Measurements from ENCODE around the gene PRKCD. TPM values are rescaled to one million over a fixed set of nuclear protein-coding genes. Genes with fewer than 3 reads are reported as not detected.

The PRKCD gene
- total RNA-seq, 4 donors from 2014 or later = 27.2 to 35.8 (median 31.4) TPM

DNA sequence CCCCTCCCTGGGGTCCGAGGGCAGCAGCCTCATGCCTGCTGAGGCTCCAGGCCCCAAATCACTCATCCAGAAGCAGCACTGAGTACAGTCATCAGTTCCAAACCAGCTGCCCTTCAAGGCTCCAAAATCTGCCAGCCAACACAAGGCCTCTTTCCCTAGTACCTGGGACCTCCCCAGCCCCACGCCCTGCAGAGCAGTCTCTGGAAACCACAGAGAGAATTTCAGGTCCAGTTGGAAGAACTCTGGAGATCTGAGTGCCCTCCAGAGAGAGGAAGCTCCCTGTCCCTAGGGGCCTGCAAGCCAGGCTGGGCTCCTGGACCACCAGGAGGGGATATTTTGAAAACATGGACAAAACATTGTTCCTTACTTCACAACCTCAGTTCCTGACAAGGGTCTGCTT, 68.6 kb downstream of the PRKCD start:
- TF ChIP-seq POLR2A (IDR thresholded peaks at IDR 0.05) = no peak
- TF ChIP-seq, protein P1, sequence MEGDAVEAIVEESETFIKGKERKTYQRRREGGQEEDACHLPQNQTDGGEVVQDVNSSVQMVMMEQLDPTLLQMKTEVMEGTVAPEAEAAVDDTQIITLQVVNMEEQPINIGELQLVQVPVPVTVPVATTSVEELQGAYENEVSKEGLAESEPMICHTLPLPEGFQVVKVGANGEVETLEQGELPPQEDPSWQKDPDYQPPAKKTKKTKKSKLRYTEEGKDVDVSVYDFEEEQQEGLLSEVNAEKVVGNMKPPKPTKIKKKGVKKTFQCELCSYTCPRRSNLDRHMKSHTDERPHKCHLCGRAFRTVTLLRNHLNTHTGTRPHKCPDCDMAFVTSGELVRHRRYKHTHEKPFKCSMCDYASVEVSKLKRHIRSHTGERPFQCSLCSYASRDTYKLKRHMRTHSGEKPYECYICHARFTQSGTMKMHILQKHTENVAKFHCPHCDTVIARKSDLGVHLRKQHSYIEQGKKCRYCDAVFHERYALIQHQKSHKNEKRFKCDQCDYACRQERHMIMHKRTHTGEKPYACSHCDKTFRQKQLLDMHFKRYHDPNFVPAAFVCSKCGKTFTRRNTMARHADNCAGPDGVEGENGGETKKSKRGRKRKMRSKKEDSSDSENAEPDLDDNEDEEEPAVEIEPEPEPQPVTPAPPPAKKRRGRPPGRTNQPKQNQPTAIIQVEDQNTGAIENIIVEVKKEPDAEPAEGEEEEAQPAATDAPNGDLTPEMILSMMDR (IDR thresholded peaks at IDR 0.05) = no peak
- intact Hi-C loops (cut with DNase I; ENCODE audit: low total_unique reads) = no loop called here
- WGBS, 2 donors = 96 to 100% methylated on average over 2 of the region's 2 CpGs
- H3K4me3 ChIP-seq (ENCODE audit: low read depth, poor library complexity, severe bottlenecking) = no peak overlapping the region
- DNase-seq (ENCODE audit: low spot score in 2 of 2) = no peak

DNA sequence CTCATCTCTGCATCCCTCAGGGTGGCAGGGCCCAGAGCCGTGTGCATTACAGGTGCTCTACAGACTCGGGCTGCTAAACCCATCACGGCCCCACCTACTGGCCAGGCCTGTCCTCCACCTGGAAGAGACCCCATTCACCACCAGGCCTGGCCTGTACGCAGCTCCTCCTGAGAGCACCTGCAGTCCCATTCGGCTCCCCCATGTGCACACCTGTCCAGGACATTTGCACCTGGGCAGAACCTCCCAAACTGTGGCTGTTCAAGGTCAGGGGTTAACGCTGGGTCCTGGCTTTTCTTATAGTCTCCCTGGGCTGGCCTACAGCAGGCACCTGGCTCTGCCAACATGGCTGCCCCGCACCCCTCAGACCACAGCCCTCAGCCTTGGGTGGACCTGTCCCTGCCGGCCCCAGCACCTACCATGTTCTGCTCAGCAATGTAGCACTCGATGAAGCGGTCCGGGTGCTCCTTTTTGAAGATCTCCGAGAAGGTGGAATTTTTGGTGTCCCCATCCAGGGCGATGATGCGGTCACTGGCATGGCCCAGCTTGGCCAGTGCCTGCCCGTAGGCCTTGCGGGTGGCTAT, 69.1 kb downstream of the PRKCD start:
- no peak overlapping the region for H3K4me3 ChIP-seq (ENCODE audit: low read depth, poor library complexity, severe bottlenecking)
- no peak for TF ChIP-seq POLR2A (IDR thresholded peaks at IDR 0.05)
- TF ChIP-seq, protein P1 (IDR thresholded peaks at IDR 0.05) = no peak
- DNase-seq (ENCODE audit: low spot score in 2 of 2) = no peak
- 86 to 88% methylated on average over 16 of the region's 16 CpGs for WGBS, 2 donors
- intact Hi-C loops (cut with DNase I; ENCODE audit: low total_unique reads) = no loop called here

DNA sequence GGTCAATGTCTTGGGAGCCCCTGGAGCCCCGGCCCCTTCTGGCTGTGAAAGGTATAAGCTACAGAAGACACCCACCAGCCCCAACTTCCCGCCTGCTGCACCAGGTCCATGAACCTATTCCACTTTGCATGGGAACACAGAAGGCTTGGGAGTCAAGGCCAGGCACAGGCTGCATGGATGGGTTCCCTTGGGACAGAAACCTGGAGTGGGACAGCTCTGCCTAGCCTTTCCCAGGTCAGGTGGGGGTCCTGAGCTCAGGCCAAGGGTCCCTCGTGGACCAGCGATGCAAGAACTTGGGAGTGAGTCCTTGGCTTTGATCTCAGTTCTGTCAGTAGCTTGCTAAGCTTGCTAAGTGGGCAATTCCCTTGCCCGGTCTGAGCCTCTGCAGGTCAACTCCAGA, 69.8 kb downstream of the PRKCD start:
- TF ChIP-seq POLR2A (IDR thresholded peaks at IDR 0.05) = no peak
- TF ChIP-seq, protein P1 (IDR thresholded peaks at IDR 0.05) = no peak
- intact Hi-C loops (cut with DNase I; ENCODE audit: low total_unique reads) = no loop called here
- no peak for DNase-seq (ENCODE audit: low spot score in 2 of 2)
- 91 to 98% methylated on average over 5 of the region's 5 CpGs for WGBS, 2 donors
- H3K4me3 ChIP-seq (ENCODE audit: low read depth, poor library complexity, severe bottlenecking) = no peak overlapping the region

DNA sequence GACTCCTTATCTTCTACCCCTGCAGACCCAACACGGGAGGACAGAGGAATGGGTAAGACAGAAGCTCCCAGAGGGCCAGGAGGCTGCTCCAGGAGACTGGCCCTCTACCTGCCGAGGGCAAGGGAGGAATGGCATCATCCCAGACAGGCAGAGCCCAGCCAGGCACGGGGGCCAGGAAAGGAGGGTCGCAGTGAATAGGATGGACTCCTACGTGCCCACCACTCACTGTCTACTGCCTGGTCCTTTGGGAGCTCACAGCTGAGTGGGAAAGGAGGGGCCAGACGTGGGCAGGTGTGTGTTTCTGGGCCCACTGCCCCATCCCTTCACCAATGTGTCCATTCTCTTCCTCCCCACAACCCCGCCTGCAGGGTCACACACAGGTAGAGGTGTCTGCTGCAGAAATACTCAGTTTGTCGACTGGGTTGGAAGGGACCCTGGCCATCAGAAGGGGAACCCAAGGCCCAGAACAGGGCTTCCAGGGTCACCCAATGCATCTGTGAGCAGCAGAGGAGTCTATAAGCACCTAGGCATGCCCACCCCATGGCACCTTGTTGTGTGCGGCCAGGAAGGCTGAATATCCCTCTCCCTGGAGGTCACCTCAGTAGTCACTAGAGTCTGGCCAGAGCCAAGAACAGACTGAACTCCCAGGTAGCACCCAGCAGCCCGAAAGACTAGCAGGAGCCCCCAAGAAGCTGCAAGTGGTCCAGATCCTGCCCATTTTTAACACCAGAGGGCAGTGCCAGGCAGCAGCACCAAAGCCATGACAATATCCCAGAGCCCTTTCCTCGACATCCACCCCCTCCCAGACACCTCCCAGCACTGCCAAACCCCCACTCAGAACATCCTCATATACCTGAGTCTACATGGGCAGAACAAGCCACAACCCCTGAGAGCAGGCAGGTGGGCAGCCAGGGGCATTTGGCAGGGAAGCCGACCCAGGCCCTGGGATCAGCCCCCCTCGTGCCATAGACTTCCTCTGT, 70.8 kb downstream of the PRKCD start:
- TF ChIP-seq, protein P1 (IDR thresholded peaks at IDR 0.05) = no peak
- no peak for TF ChIP-seq POLR2A (IDR thresholded peaks at IDR 0.05)
- 91% methylated on average over 11 to 13 of the region's 13 CpGs for WGBS, 2 donors

GRCh38 chr3:53232641-53233377, 71.8 kb downstream of the PRKCD start:
- WGBS, 2 donors = 79 to 87% methylated on average over 17 of the region's 18 CpGs
- no peak overlapping the region for H3K4me3 ChIP-seq (ENCODE audit: low read depth, poor library complexity, severe bottlenecking)
- TF ChIP-seq, protein P1 (IDR thresholded peaks at IDR 0.05) = no peak
- TF ChIP-seq POLR2A (IDR thresholded peaks at IDR 0.05) = no peak
- intact Hi-C loops (cut with DNase I; ENCODE audit: low total_unique reads) = no loop called here
- no peak for DNase-seq (ENCODE audit: low spot score in 2 of 2)

More for the DNA sequence above, 70.8 kb downstream of the PRKCD start:
- H3K4me3 ChIP-seq (ENCODE audit: low read depth, poor library complexity, severe bottlenecking) = no peak overlapping the region
- no peak for DNase-seq (ENCODE audit: low spot score in 2 of 2)
- intact Hi-C loops (cut with DNase I; ENCODE audit: low total_unique reads) = no loop called here

Measured in lower leg skin (tissue), 4 donors.